ENCODE measurements around the gene LDAF1.

DNA sequence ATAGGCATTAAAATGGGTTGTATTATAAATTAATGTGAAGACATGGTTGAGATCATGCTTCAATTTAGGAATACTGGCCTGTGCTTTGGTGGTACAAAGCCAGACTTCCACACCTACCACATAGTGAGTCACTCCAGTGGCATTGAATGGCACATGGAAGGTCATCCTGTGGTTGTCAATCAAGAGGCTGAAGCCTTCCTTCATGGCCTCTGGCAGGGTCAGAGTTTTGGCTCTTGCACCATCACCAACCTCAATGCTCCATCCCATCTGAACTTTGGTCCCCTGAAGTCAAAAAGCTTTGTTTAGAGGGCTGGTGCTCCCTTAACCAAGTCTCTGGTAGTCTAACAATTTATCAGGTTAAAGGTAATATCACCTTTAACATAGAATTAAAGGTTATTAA is 46.8 kb downstream of the LDAF1 start:
- TF ChIP-seq, protein P1, sequence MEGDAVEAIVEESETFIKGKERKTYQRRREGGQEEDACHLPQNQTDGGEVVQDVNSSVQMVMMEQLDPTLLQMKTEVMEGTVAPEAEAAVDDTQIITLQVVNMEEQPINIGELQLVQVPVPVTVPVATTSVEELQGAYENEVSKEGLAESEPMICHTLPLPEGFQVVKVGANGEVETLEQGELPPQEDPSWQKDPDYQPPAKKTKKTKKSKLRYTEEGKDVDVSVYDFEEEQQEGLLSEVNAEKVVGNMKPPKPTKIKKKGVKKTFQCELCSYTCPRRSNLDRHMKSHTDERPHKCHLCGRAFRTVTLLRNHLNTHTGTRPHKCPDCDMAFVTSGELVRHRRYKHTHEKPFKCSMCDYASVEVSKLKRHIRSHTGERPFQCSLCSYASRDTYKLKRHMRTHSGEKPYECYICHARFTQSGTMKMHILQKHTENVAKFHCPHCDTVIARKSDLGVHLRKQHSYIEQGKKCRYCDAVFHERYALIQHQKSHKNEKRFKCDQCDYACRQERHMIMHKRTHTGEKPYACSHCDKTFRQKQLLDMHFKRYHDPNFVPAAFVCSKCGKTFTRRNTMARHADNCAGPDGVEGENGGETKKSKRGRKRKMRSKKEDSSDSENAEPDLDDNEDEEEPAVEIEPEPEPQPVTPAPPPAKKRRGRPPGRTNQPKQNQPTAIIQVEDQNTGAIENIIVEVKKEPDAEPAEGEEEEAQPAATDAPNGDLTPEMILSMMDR (conservative IDR thresholded peaks at IDR 0.05 in 1 of 2, IDR thresholded peaks at IDR 0.05 in 1 of 2; ENCODE audit: low read depth in 1 of 2, low read length in 2 of 2) = no peak
- no peak for TF ChIP-seq EZH2 (IDR thresholded peaks at IDR 0.05; ENCODE audit: low read length, missing control alignments)
